Fibroblast of lung (primary cell): ENCODE data around the gene MXRA8.
"Not testable (repeated sequence)": the region's sequence is repeated elsewhere in the genome, so short reads cannot be mapped to it uniquely, and the experiment has no call there.

Experiments
- CTCF ChIP-seq, 2 donors: IDR thresholded peaks in 1 of 2; conservative IDR thresholded peaks in 1 of 2; 1 replicate in 1 of 2; 2 replicates in 1 of 2; pipeline ENCODE4 v1.5.1; 2011 to 2012; ENCODE audit warnings: low read length in 2 of 2, control low read depth in 1 of 2, inconsistent platforms in 1 of 2, low read depth in 1 of 2, mild to moderate bottlenecking in 1 of 2
- EZH2 ChIP-seq: IDR thresholded peaks from 2 replicates; pipeline ENCODE4 v1.5.1; 2012; ENCODE audit warnings: low read length, control low read depth, mild to moderate bottlenecking; ENCODE audit errors: missing control alignments

- TF ChIP-seq EZH2; CTCF (conservative IDR thresholded peaks at IDR 0.05 in 1 of 2, IDR thresholded peaks at IDR 0.05 in 1 of 2; ENCODE audit: low read depth in 1 of 2, low read length in 2 of 2): not testable (repeated sequence)
These were observed 44.6 kb upstream of the MXRA8 start for GRCh38 chr1:1402901-1403392.
